Upper lobe of right lung (tissue), 1 donor: ENCODE results near the gene FBRSL1. TPM values are rescaled to one million over a fixed set of nuclear protein-coding genes. Genes with fewer than 3 reads are reported as not detected.

Experiments
- ATAC-seq: fragments of 200-7000 bp; cut with Tn5 transposase; one replicate; pipeline ENCODE4 v1.9.1; 2020; ENCODE audit warnings: mild to moderate bottlenecking, moderate library complexity
- DNase-seq: peaks from one replicate; pipeline ENCODE4 v3.0.0-alpha.2; 2020
- H3K27ac ChIP-seq: fragments of 200-600 bp; one replicate; pipeline ENCODE4 v1.8.0; 2022
- H3K27me3 ChIP-seq: fragments of 200-600 bp; one replicate; pipeline ENCODE4 v1.8.0; 2022; ENCODE audit warnings: mild to moderate bottlenecking
- H3K36me3 ChIP-seq: fragments of 200-600 bp; one replicate; pipeline ENCODE4 v1.8.0; 2022
- H3K4me1 ChIP-seq: fragments of 200-600 bp; one replicate; pipeline ENCODE4 v1.8.0; 2022
- H3K4me3 ChIP-seq: fragments of 200-600 bp; one replicate; pipeline ENCODE4 v1.8.0; 2022; ENCODE audit warnings: mild to moderate bottlenecking
- H3K9me3 ChIP-seq: fragments of 200-600 bp; one replicate; pipeline ENCODE4 v1.8.0; 2022
- intact Hi-C: fragments of 100-400 bp; cut with DNase I; formaldehyde crosslinking; loops from one replicate; pipeline ENCODE4 v1.11.0; 2022
- total RNA-seq: library from RNA; stranded (reverse); fragmentation: NEBNext Ultra II Directional; extraction: Animal tissue kit (Norgen Biotek cat#: 25700); gene quantifications from one replicate; pipeline ENCODE4 v1.2.1, GENCODE V29; 2021
- TF ChIP-seq, protein P1 (sequence below): fragments of 200-600 bp; IDR thresholded peaks from one replicate; pipeline ENCODE4 v1.8.0; 2022; ENCODE audit warnings: antibody characterized with exemption
- donor health status: DM: no; HTN: yes; CAD: no; lungs with severe emphysema.

Gene FBRSL1
- total RNA-seq, 1 donor from 2014 or later, result 49.5 TPM

DNA sequence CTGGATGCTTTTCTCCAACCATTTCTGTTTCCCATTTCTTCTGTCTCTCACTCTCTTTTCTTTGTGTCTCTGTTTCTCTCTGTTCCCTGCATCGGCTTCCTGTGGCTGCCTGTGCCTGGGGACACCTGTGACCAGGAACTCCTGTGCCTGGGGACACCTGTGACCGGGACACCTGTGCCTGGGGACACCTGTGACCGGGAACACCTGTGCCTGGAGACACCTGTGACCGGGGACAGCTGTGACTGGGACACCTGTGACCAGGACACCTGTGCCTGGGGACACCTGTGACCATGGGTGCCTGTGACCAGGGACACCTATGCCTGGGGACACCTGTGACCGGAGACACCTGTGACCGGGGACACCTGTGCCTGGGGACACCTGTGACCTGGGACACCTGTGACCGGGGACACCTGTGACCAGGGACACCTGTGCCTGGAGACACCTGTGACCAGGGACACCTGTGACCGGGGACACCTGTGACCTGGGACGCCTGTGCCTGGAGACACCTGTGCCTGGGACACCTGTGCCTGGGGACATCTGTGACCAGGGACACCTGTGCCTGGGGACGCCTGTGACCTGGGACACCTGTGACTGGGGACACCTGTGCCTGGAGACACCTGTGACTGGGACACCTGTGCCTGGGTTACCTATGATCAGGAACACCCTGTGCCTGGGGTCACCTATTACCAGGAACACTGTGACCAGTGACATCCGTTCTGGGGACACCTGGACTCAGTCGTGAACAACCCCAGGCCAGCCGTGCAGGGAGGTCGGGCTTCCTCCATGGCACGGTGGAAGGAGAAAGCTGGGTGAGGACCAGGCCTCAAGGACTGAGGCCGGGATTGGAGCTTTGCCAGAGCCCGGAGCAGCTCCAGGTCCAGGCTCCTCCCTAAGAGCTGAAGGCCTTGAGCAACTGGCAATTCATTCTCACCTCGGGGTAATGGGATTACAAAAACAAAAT lies 23.4 kb upstream of the FBRSL1 start:
- ATAC-seq (no peak), DNase-seq (no peak)
- Histone ChIP-seq H3K4me1 (no peaks in the 10 kb centered on the region), H3K27me3 (peaks cover 11% of the 10 kb centered on the region), H3K9me3 (no peaks in the 10 kb centered on the region), H3K4me3 (no peak overlapping the region), H3K27ac (no peak overlapping the region), H3K36me3 (no peaks in the 10 kb centered on the region)
- TF ChIP-seq, protein P1, sequence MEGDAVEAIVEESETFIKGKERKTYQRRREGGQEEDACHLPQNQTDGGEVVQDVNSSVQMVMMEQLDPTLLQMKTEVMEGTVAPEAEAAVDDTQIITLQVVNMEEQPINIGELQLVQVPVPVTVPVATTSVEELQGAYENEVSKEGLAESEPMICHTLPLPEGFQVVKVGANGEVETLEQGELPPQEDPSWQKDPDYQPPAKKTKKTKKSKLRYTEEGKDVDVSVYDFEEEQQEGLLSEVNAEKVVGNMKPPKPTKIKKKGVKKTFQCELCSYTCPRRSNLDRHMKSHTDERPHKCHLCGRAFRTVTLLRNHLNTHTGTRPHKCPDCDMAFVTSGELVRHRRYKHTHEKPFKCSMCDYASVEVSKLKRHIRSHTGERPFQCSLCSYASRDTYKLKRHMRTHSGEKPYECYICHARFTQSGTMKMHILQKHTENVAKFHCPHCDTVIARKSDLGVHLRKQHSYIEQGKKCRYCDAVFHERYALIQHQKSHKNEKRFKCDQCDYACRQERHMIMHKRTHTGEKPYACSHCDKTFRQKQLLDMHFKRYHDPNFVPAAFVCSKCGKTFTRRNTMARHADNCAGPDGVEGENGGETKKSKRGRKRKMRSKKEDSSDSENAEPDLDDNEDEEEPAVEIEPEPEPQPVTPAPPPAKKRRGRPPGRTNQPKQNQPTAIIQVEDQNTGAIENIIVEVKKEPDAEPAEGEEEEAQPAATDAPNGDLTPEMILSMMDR, result no peak
- intact Hi-C loops, result no loop called here

DNA sequence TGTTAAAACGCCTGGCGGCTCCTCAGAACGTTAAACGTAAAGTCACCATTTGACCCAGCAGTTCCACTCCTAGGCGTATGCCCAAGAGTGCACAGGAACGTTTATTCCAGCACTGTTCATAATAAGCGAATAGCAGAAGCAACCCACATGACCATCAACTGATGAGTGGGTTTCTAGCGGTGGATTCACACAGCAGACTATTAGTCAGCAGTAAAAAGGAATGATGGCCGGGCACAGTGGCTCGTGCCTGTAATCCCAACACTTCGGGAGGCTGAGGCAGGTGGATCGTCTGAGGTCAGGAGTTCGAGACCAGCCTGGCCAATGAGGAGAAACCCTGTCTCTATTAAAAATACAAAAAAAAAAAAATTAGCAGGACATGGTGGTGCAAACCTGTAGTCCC lies 22.4 kb upstream of the FBRSL1 start:
- intact Hi-C loops, result no loop called here
- Histone ChIP-seq H3K36me3 (no peaks in the 10 kb centered on the region), H3K27ac (no peak overlapping the region), H3K9me3 (no peaks in the 10 kb centered on the region), H3K4me3 (no peak overlapping the region), H3K4me1 (no peaks in the 10 kb centered on the region), H3K27me3 (peaks cover 11% of the 10 kb centered on the region)
- ATAC-seq (peak; percentile 13), DNase-seq (no peak)
- TF ChIP-seq, protein P1, result no peak

DNA sequence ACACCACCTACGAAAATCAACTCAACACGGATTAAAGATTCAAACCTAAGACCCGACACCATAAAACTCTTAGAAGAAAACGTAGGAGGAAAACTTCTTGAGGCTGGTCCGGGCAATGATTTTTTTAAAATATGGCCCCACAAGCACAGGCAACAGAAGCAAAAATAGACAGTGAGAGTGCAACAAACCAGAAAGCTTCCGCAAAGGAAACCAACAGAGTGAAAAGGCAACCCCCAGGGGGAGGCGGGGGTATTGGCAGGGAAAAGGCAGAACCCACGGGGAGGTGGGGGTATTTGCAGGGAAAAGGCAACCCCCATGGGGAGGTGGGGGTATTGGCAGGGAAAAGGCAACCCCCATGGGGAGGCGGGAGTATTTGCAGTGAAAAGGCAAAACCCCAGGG lies 20.5 kb upstream of the FBRSL1 start:
- Histone ChIP-seq H3K27ac (no peak overlapping the region), H3K36me3 (no peaks in the 10 kb centered on the region), H3K9me3 (no peaks in the 10 kb centered on the region), H3K27me3 (peaks cover 11% of the 10 kb centered on the region), H3K4me1 (no peaks in the 10 kb centered on the region), H3K4me3 (no peak overlapping the region)
- intact Hi-C loops, result no loop called here
- TF ChIP-seq, protein P1, result no peak
- no peak for ATAC-seq
- no peak for DNase-seq

DNA sequence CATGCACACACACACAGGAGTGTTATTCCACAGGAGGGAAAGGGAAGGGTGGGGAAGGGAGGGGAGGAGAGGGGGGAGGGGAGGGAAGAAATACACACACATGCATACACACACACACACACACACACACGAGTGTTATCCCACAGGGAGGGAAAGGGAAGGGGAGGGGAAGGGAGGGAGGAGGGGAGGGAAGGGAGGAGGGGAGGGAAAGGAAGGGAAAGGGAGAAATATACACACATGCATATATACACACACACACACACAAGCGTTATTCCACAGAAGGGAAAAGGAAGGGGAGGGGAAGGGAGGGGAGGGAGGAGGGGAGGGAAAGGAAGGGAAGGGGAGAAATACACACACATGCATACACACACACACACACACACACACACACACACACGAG lies 19.6 kb upstream of the FBRSL1 start:
- no peaks in the 10 kb centered on the region for H3K4me1 ChIP-seq
- ATAC-seq, result no peak
- intact Hi-C loops, result no loop called here
- TF ChIP-seq, protein P1, result no peak
- H3K4me3 ChIP-seq, result no peak overlapping the region
- DNase-seq, result no peak
- peaks cover 11% of the 10 kb centered on the region for H3K27me3 ChIP-seq
- H3K36me3 ChIP-seq, result no peaks in the 10 kb centered on the region
- no peaks in the 10 kb centered on the region for H3K9me3 ChIP-seq
- H3K27ac ChIP-seq, result no peak overlapping the region

DNA sequence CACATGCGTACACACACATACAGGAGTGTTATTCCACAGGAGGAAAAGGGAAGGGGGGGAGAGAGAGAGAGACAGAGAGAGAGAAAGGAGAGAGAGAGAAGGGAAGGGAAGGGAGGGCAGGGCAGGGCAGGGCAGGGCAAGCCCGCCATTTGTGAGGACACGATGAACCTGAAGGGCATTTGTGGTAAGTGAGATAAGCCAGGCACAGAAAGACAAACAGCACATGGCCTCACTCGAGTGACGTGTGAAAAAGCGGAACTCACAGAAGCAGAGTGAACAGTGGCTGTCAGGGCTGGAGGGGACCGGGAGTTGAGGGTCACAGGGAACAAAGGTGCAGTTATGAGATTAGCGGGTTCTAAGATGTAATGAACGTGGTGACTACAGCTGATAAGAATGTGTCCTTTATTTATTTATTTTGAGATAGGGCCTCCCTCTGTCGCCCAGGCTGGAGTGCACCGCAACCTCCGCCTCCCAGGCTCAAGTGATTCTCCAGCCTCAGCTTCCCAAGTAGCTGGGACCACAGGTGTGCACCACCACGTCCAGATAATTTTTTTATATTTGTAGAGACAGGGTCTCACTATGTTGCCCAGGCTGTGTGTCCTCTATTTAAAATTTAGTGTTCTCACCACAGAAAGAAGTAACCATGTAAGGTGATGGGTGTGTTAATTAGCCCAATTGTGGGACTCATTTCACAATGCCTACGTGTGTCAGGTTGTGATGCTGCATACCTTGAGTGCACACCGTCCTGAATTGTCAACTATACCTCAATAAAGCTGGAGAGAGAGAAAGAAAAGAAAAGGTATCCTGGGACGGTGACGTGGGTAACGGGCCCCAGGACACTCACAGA lies 18.7 kb upstream of the FBRSL1 start:
- DNase-seq (no peak), ATAC-seq (peak; percentile 82)
- TF ChIP-seq, protein P1, result no peak
- Histone ChIP-seq H3K36me3 (no peaks in the 10 kb centered on the region), H3K27ac (no peak overlapping the region), H3K4me3 (no peak overlapping the region), H3K4me1 (no peaks in the 10 kb centered on the region), H3K27me3 (peaks cover 11% of the 10 kb centered on the region), H3K9me3 (no peaks in the 10 kb centered on the region)
- intact Hi-C loops, result no loop called here
